MM.1S (cell line): ENCODE data around the gene PPP1R9B.

Experiments
- DNase-seq: peaks from one replicate; pipeline ENCODE4 v3.0.0-alpha.2; 2015
- H2AFZ ChIP-seq: fragments of 300-600 bp; sonication (generic); 2 replicates; pipeline ENCODE4 v1.6.0; 2016; ENCODE audit warnings: antibody characterized with exemption, low read length
- H3F3A ChIP-seq: fragments of 300-600 bp; sonication (generic); 2 replicates; pipeline ENCODE4 v1.6.1; 2016; ENCODE audit warnings: mild to moderate bottlenecking, antibody characterized with exemption, low read length, moderate library complexity, mixed read lengths; ENCODE audit not compliant: insufficient read depth
- H3K27ac ChIP-seq: fragments of 300-600 bp; sonication (generic); 2 replicates; pipeline ENCODE4 v1.5.1; 2016; ENCODE audit warnings: mild to moderate bottlenecking, low read length
- H3K27me3 ChIP-seq: fragments of 300-600 bp; sonication (generic); replicated peaks from 2 replicates; pipeline ENCODE4 v1.6.0; 2016; ENCODE audit warnings: low read length; ENCODE audit not compliant: insufficient read depth
- H3K36me3 ChIP-seq: fragments of 300-600 bp; sonication (generic); replicated peaks from 2 replicates; pipeline ENCODE4 v1.6.1; 2016; ENCODE audit warnings: mild to moderate bottlenecking, low read length, mixed read lengths; ENCODE audit not compliant: insufficient read depth
- H3K4me1 ChIP-seq: fragments of 300-600 bp; sonication (generic); 2 replicates; pipeline ENCODE4 v1.6.1; 2016; ENCODE audit warnings: low read length, mixed read lengths
- H3K4me2 ChIP-seq: fragments of 300-600 bp; sonication (generic); 2 replicates; pipeline ENCODE4 v1.6.0; 2016; ENCODE audit warnings: low read depth, low read length
- H3K4me3 ChIP-seq: fragments of 300-600 bp; sonication (generic); 2 replicates; pipeline ENCODE4 v1.5.1; 2016; ENCODE audit warnings: low read length, mixed read lengths
- H3K79me2 ChIP-seq: fragments of 300-600 bp; sonication (generic); 2 replicates; pipeline ENCODE4 v1.6.1; 2016; ENCODE audit warnings: mixed run types, low read length, mixed read lengths
- H3K9ac ChIP-seq: fragments of 300-600 bp; sonication (generic); 2 replicates; pipeline ENCODE4 v1.6.1; 2016; ENCODE audit warnings: low read length, mixed read lengths
- H3K9me2 ChIP-seq: fragments of 300-600 bp; sonication (generic); replicated peaks from 2 replicates; pipeline ENCODE4 v1.6.1; 2016; ENCODE audit warnings: mild to moderate bottlenecking, low read length, mixed read lengths; ENCODE audit not compliant: insufficient read depth
- H3K9me3 ChIP-seq: fragments of 300-600 bp; sonication (generic); replicated peaks from 2 replicates; pipeline ENCODE4 v1.6.1; 2016; ENCODE audit warnings: mild to moderate bottlenecking, low read length, mixed read lengths; ENCODE audit not compliant: insufficient read depth
- H4K20me1 ChIP-seq: fragments of 300-600 bp; sonication (generic); 2 replicates; pipeline ENCODE4 v1.6.1; 2016; ENCODE audit warnings: mild to moderate bottlenecking, low read length, moderate library complexity, mixed read lengths; ENCODE audit not compliant: insufficient read depth
- CTCF ChIP-seq: fragments of 300-600 bp; sonication (generic); IDR thresholded peaks from 2 replicates; pipeline ENCODE4 v1.5.1; 2016; ENCODE audit warnings: antibody characterized with exemption, low read length, mixed read lengths
- EZH2 ChIP-seq: fragments of 300-600 bp; sonication (generic); optimal IDR thresholded peaks from 2 replicates; pipeline ENCODE3; 2017; ENCODE audit warnings: low read depth, mild to moderate bottlenecking, antibody characterized with exemption, low read length, mixed read lengths
- EZH2phosphoT487 ChIP-seq: fragments of 300-600 bp; sonication (generic); IDR thresholded peaks from 2 replicates; pipeline ENCODE4 v1.6.1; 2018; ENCODE audit warnings: antibody characterized with exemption, low read length

The PPP1R9B gene

DNA sequence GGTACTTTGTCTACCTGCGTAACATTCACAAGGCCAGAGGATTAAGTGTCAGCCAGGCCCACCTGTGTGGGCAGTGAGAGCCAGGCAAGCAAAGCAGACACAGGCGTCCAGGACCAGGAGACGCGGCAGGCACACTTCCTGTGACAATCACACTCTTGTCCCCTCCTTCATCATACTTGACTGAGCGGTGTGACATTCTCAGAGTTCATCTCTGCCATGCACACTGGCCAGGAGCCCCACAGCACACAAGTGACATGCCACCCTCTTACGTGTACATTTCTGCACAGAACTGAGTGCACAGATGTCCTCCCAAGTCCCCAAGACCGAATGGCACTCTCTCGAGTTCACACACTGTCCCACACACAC is 8.7 kb downstream of the PPP1R9B start:
- H2AFZ ChIP-seq, result no peak overlapping the region
- DNase-seq, result no peak
- H3K4me3 ChIP-seq, result no peak overlapping the region
- no peaks in the 10 kb centered on the region for H3K4me1 ChIP-seq
- no peak overlapping the region for H3K9ac ChIP-seq
- peaks cover 11% of the 10 kb centered on the region for H3K36me3 ChIP-seq
- H3F3A ChIP-seq, result peaks cover 4% of the 10 kb centered on the region; the same call in 1 of the 2 replicates
- TF ChIP-seq EZH2 (no peak), EZH2phosphoT487 (no peak)
- H3K9me3 ChIP-seq, result no peaks in the 10 kb centered on the region
- H3K4me2 ChIP-seq, result no peak overlapping the region
- H3K27ac ChIP-seq, result no peak overlapping the region
- H4K20me1 ChIP-seq, result no peaks in the 10 kb centered on the region
- peaks cover 66% of the 10 kb centered on the region for H3K79me2 ChIP-seq
- no peaks in the 10 kb centered on the region for H3K9me2 ChIP-seq
- no peaks in the 10 kb centered on the region for H3K27me3 ChIP-seq

- no peak overlapping the region for H3K4me2 ChIP-seq
- H3K27me3 ChIP-seq, result no peaks in the 10 kb centered on the region
- H3K36me3 ChIP-seq, result peaks cover 11% of the 10 kb centered on the region
- no peak for TF ChIP-seq EZH2
- no peak for TF ChIP-seq EZH2phosphoT487
- TF ChIP-seq CTCF, result no peak
- no peak for DNase-seq
- H3K9me3 ChIP-seq, result no peaks in the 10 kb centered on the region
- no peaks in the 10 kb centered on the region for H3K4me1 ChIP-seq
- peaks cover 60% of the 10 kb centered on the region for H3K79me2 ChIP-seq
- H2AFZ ChIP-seq, result no peak overlapping the region
- H3K9me2 ChIP-seq, result no peaks in the 10 kb centered on the region
- no peaks in the 10 kb centered on the region for H4K20me1 ChIP-seq
- no peak overlapping the region for H3K27ac ChIP-seq
- H3K4me3 ChIP-seq, result no peak overlapping the region
- H3K9ac ChIP-seq, result no peak overlapping the region
- H3F3A ChIP-seq, result peaks cover 4% of the 10 kb centered on the region; the same call in 1 of the 2 replicates
These were observed 9.3 kb downstream of the PPP1R9B start for GRCh38 chr17:50141026-50141744.

DNA sequence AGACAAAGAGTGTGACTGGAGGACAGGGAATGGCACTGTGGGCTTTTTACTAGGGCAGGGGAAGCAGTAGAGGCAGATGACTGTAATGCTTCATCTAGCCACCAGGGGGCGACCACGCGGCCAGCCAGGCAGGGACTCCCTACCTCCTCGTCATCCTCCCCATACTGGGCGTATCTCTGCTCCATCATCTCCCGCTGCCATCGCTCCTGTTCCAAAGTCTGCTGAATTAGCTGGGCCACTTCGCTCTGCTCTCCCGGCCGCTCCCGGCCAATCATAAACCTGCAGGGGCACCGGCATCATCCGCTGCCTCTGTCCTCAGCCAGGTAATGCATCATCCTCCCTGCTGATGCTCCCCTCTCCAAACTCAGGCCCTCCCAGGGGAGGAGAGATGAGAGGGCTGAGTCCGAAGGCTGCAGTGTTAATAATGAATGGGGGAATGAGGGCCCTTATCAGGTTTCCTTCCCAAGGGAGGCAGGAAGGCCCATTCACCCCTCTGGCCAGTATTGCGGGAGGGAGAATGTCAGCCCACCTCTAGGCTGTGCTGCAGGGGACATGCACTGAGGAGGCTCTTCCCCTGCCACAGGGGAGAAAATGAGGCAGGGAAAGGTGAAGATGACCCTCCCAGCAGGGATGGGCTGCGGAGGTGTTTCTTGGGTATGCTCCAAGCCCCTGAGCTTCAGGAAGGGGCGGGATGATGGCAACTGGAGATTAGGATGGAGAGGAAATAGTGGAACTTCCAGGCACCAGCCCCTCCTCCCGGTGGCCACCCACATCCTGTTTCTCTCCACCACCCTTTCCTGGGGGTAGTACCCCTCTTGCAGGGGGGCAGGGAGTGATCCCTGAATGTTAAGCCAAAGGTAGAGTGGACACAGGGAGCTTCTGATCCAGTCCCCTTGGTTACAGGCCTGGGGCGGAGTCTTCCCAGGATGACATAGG is 10.3 kb downstream of the PPP1R9B start:
- Histone ChIP-seq H3K79me2 (peaks cover 51% of the 10 kb centered on the region), H3K4me2 (no peak overlapping the region), H3K9ac (no peak overlapping the region), H3K9me3 (no peaks in the 10 kb centered on the region), H2AFZ (no peak overlapping the region), H3K27me3 (no peaks in the 10 kb centered on the region), H3K4me3 (no peak overlapping the region), H4K20me1 (no peaks in the 10 kb centered on the region), H3F3A (peaks cover 4% of the 10 kb centered on the region; the same call in 1 of the 2 replicates), H3K4me1 (no peaks in the 10 kb centered on the region), H3K9me2 (no peaks in the 10 kb centered on the region), H3K36me3 (peaks cover 11% of the 10 kb centered on the region), H3K27ac (no peak overlapping the region)
- peak; percentile 48 for DNase-seq
- TF ChIP-seq CTCF, result peak; percentile 89
- TF ChIP-seq EZH2phosphoT487, result no peak
